Astrocyte of the spinal cord (primary cell): ENCODE data around the gene RAD23B.
"Not testable (repeated sequence)": the region's sequence is repeated elsewhere in the genome, so short reads cannot be mapped to it uniquely, and the experiment has no call there.

ENCODE experiments used
- DNase-seq: peaks from one replicate; pipeline ENCODE4 v3.0.0; 2011; ENCODE audit warnings: low read depth, low spot score
- H3K4me3 ChIP-seq: 2 replicates; pipeline ENCODE4 v1.5.1; 2011; ENCODE audit warnings: low read depth, mild to moderate bottlenecking, low read length, moderate library complexity
- CTCF ChIP-seq: IDR thresholded peaks from 2 replicates; pipeline ENCODE4 v1.5.1; 2012; ENCODE audit warnings: low read depth, mild to moderate bottlenecking, low read length, inconsistent platforms
- in situ Hi-C: cut with HindIII; loops from 2 replicates; pipeline ENCODE4 v1.10.0; 2017; ENCODE audit warnings: low sequenced_read_pairs

RAD23B gene

GRCh38 chr9:107290619-107291018, 7.5 kb downstream of the RAD23B start:
- no peak overlapping the region for H3K4me3 ChIP-seq
- in situ Hi-C loops, result no loop called here
- TF ChIP-seq CTCF, result no peak
- DNase-seq, result no peak

- no peak for DNase-seq
- TF ChIP-seq CTCF, result no peak
- in situ Hi-C loops, result no loop called here
- H3K4me3 ChIP-seq, result no peak overlapping the region
Measured at GRCh38 chr9:107292821-107293542, 9.9 kb downstream of the RAD23B start.

- no peak overlapping the region for H3K4me3 ChIP-seq
- no peak for TF ChIP-seq CTCF
- in situ Hi-C loops, result no loop called here
- no peak for DNase-seq
Measured at GRCh38 chr9:107293543-107294085, 10.5 kb downstream of the RAD23B start.

- no peak for DNase-seq
- in situ Hi-C loops, result no loop called here
- no peak for TF ChIP-seq CTCF
- no peak overlapping the region for H3K4me3 ChIP-seq
Measured at GRCh38 chr9:107294756-107295155, 11.7 kb downstream of the RAD23B start.

- H3K4me3 ChIP-seq, result no peak overlapping the region
- no peak for TF ChIP-seq CTCF
- in situ Hi-C loops, result no loop called here
- DNase-seq, result no peak
Measured at GRCh38 chr9:107295995-107296394, 12.9 kb downstream of the RAD23B start.

GRCh38 chr9:107296592-107296991, 13.5 kb downstream of the RAD23B start:
- in situ Hi-C loops, DNase-seq: not testable (repeated sequence)

GRCh38 chr9:107299437-107299836, 16.4 kb downstream of the RAD23B start:
- in situ Hi-C loops, result no loop called here
- TF ChIP-seq CTCF, result peak; percentile 7
- no peak for DNase-seq
- no peak overlapping the region for H3K4me3 ChIP-seq

More at GRCh38 chr9:107296592-107296991, 13.5 kb downstream of the RAD23B start:
- H3K4me3 ChIP-seq, result not testable (repeated sequence)
